GM12872 (cell line): ENCODE results near the gene MAGEA8.

Source experiments
- CTCF ChIP-seq: IDR thresholded peaks from 3 replicates; pipeline ENCODE4 v1.5.1; 2011; ENCODE audit warnings: low read depth, mild to moderate bottlenecking, low read length, moderate library complexity; ENCODE audit not compliant: insufficient read depth

MAGEA8 gene

GRCh38 chrX:149870840-149871239 lies 10.1 kb upstream of the MAGEA8 start:
- TF ChIP-seq CTCF: no peak

GRCh38 chrX:149871433-149871832 lies 9.6 kb upstream of the MAGEA8 start:
- no peak for TF ChIP-seq CTCF

- peak; percentile 62 for TF ChIP-seq CTCF
These were observed 9.0 kb upstream of the MAGEA8 start for GRCh38 chrX:149871940-149872339.

- TF ChIP-seq CTCF: no peak
These were observed 3.8 kb upstream of the MAGEA8 start for GRCh38 chrX:149877157-149877556.

GRCh38 chrX:149877636-149878035 lies 3.3 kb upstream of the MAGEA8 start:
- TF ChIP-seq CTCF: no peak

GRCh38 chrX:149898554-149898953 lies 17.6 kb downstream of the MAGEA8 start:
- no peak for TF ChIP-seq CTCF

- no peak for TF ChIP-seq CTCF
These were observed 23.1 kb downstream of the MAGEA8 start for GRCh38 chrX:149903889-149904748.
